WTC11 (cell line): ENCODE measurements around the gene FBXO9.

ENCODE experiments used
- GTF2I ChIP-seq: fragments of 250-450 bp; sonication (Bioruptor Pico); conservative IDR thresholded peaks from 2 replicates; pipeline ENCODE4 v1.4.0; 2021; ENCODE audit warnings: mild to moderate bottlenecking
- NR2C2 ChIP-seq: sonication (generic); formaldehyde crosslinking; IDR thresholded peaks from 2 replicates; pipeline ENCODE4 v1.8.0; 2022; ENCODE audit warnings: mild to moderate bottlenecking, missing genetic modification reagents
- SMAD4 ChIP-seq: sonication (generic); formaldehyde crosslinking; IDR thresholded peaks from 2 replicates; pipeline ENCODE4 v1.8.0; 2022; ENCODE audit warnings: mild to moderate bottlenecking, missing genetic modification reagents
- ZNF416 ChIP-seq: fragments of 250-450 bp; sonication (Bioruptor Pico); IDR thresholded peaks from 2 replicates; pipeline ENCODE4 v1.9.0; 2021; ENCODE audit warnings: mild to moderate bottlenecking, inconsistent platforms
- TF ChIP-seq, protein P1 (sequence below): sonication (generic); formaldehyde crosslinking; IDR thresholded peaks from 2 replicates; pipeline ENCODE4 v1.8.0; 2022; ENCODE audit warnings: mild to moderate bottlenecking, missing genetic modification reagents
- TF ChIP-seq, protein P2 (sequence below): fragments of 200-600 bp; IDR thresholded peaks from 2 replicates; pipeline ENCODE4 v1.8.0; 2022; ENCODE audit warnings: antibody characterized with exemption

DNA sequence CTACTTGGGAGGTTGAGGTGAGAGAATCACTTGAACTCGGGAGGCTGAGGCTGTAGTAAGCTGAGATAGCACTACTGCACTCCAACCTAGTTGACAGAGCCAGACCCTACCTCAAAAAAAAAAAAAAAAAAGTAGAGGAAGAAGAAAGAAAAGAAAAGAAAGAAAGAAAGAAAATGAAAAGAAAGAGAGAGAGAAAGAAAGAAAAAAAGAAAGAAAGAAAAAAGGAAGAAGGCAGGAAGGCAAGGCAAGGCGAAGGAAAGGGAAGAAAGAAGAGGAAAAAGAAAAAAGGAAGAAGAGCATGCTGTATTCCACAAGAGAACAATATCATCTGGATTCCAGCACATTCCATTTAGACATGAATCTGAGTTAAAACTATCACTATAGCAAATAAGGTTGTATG, 79.6 kb downstream of the FBXO9 start:
- no peak for TF ChIP-seq NR2C2
- TF ChIP-seq, protein P1, sequence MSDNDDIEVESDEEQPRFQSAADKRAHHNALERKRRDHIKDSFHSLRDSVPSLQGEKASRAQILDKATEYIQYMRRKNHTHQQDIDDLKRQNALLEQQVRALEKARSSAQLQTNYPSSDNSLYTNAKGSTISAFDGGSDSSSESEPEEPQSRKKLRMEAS (CRISPR knock-in tag): no peak
- TF ChIP-seq, protein P2, sequence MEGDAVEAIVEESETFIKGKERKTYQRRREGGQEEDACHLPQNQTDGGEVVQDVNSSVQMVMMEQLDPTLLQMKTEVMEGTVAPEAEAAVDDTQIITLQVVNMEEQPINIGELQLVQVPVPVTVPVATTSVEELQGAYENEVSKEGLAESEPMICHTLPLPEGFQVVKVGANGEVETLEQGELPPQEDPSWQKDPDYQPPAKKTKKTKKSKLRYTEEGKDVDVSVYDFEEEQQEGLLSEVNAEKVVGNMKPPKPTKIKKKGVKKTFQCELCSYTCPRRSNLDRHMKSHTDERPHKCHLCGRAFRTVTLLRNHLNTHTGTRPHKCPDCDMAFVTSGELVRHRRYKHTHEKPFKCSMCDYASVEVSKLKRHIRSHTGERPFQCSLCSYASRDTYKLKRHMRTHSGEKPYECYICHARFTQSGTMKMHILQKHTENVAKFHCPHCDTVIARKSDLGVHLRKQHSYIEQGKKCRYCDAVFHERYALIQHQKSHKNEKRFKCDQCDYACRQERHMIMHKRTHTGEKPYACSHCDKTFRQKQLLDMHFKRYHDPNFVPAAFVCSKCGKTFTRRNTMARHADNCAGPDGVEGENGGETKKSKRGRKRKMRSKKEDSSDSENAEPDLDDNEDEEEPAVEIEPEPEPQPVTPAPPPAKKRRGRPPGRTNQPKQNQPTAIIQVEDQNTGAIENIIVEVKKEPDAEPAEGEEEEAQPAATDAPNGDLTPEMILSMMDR: no peak
- TF ChIP-seq GTF2I (CRISPR knock-in tag): no peak
- no peak for TF ChIP-seq ZNF416 (CRISPR knock-in tag)
- no peak for TF ChIP-seq SMAD4 (CRISPR knock-in tag)
